Stomach (tissue), 9 donors: ENCODE data around the gene ZBTB17. TPM values are rescaled to one million over a fixed set of nuclear protein-coding genes. Genes with fewer than 3 reads are reported as not detected.

ENCODE experiments used
- DNase-seq, 2 donors: peaks; one replicate each; pipeline versions ENCODE4 v3.0.0 to v3.0.0-alpha.2; 2013 to 2019
- H3K27ac ChIP-seq, 5 donors: fragments of 200-600 bp in 4 of 5; sonication (generic) in 4 of 5; one replicate each; pipeline ENCODE4 v1.5.1; 2013 to 2019; ENCODE audit warnings: mild to moderate bottlenecking in 1 of 5, moderate library complexity in 1 of 5
- H3K27me3 ChIP-seq, 3 donors: fragments of 200-600 bp; sonication (generic); one replicate each; pipeline ENCODE4 v1.5.1; 2017 to 2019; ENCODE audit warnings: mixed run types in 1 of 3
- H3K36me3 ChIP-seq, 4 donors: fragments of 200-600 bp; sonication (generic); 1 replicate in 3 of 4; 2 replicates in 1 of 4; pipeline ENCODE4 v1.5.1; 2016 to 2019
- H3K4me1 ChIP-seq, 4 donors: fragments of 200-600 bp; sonication (generic); one replicate each; pipeline ENCODE4 v1.5.1; 2016 to 2019
- H3K4me3 ChIP-seq, 4 donors: fragments of 200-600 bp; sonication (generic) in 3 of 4; one replicate each; pipeline ENCODE4 v1.5.1; 2016 to 2019; ENCODE audit warnings: mild to moderate bottlenecking in 1 of 4
- H3K9me3 ChIP-seq, 4 donors: fragments of 200-600 bp; sonication (generic); one replicate each; pipeline ENCODE4 v1.5.1; 2016 to 2019
- EP300 ChIP-seq: sonication (generic); formaldehyde crosslinking; IDR thresholded peaks from one replicate; pipeline ENCODE4 v1.6.1; 2017; ENCODE audit warnings: antibody characterized with exemption
- POLR2A ChIP-seq, 4 donors: fragments of 450-650 bp; IDR thresholded peaks; one replicate each; pipeline ENCODE4 v1.6.1; 2016; ENCODE audit warnings: antibody characterized with exemption in 4 of 4, control low read depth in 2 of 4, mild to moderate bottlenecking in 1 of 4, moderate library complexity in 1 of 4
- POLR2AphosphoS5 ChIP-seq, 3 donors: sonication (generic); formaldehyde crosslinking; IDR thresholded peaks; one replicate each; pipeline ENCODE4 v1.6.1; 2016; ENCODE audit warnings: antibody characterized with exemption in 3 of 3
- WGBS, 5 donors: extraction: QIAGEN DNeasy Blood & Tissue Kit in 3 of 5; methylation state at CpG; one replicate each; pipeline versions ENCODE4 v1.1.5 to v1.1.7; 2013 to 2018; 5-methylcytosine and 5-hydroxymethylcytosine counted together
- intact Hi-C: fragments of 100-400 bp; cut with DNase I; formaldehyde crosslinking; loops from one replicate; pipeline ENCODE4 v1.15.1; 2023; ENCODE audit warnings: low total_unique reads
- polyA plus RNA-seq, 3 donors: library from polyadenylated mRNA; stranded (reverse); fragments of 200-250 nt; gene quantifications; one replicate each; pipeline ENCODE4 v1.2.3, GENCODE V29; 2013
- total RNA-seq, 5 donors: library from RNA; depleted of rRNA; stranded (reverse); fragments of >200 nt; gene quantifications; one replicate each; pipeline versions ENCODE4 v1.1.0 to v1.2.3, GENCODE V29; 2014 to 2016
- TF ChIP-seq, protein P1 (sequence below), 7 experiments: fragments of 450-650 bp in 4 of 7; fragments of 200-600 bp in 3 of 7; sonication (generic) in 3 of 7; IDR thresholded peaks; one replicate each; pipeline ENCODE4 v1.5.1; 2016 to 2019; ENCODE audit warnings: antibody characterized with exemption in 7 of 7, control low read depth in 2 of 7, mild to moderate bottlenecking in 1 of 7
- donor health status: healthy with polysubstance abuse.
- donor health status: Bipolar disorder and iron deficiency.
- donor health status: healthy.

ZBTB17 gene
- total and polyA plus RNA-seq, 8 donors = 13.0 to 136 (median 46.5) TPM

DNA sequence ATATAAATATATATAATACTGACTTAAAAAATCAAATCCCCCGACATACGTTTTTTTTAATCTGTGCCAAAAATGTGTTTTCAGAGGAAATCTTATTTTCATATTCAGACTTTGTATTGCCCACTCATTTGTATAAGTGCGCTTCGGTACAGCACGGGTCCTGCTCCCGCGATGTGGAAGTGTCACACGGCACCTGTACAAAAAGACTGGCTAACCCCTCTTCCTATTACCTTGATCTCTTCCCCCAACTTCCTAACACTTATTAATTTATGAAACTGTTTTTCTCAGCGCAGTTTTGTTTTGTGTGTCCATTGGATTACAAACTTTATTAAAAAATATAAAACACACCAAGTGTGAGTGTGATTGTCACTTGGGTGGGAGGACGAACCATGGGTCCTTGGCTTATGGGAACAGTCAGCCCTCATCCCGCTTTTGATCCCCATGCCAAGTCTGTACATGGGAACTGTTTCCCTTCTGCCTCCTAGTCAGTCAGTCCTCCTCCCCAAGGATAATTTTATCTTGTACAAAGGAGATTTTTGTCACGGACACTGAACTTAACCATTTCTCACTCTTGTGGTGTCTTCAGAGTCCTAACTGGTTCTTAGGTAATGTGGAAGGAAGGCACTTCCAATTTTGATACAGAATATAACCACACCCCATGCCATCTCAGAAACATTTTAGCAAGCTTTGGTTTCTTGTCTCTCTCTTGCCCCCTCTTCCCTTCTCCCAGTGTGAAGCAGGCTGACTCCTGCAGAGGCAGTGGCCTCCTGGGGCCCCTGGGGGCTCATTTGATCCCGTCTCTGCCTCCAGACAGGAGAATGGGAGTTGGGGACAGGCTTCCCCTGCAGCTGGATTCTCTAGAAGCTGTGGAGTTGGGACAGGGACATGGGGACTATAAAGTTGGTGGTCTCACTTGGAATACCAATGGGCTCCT lies 35.5 kb downstream of the ZBTB17 start:
- no peak for TF ChIP-seq EP300
- TF ChIP-seq, protein P1, sequence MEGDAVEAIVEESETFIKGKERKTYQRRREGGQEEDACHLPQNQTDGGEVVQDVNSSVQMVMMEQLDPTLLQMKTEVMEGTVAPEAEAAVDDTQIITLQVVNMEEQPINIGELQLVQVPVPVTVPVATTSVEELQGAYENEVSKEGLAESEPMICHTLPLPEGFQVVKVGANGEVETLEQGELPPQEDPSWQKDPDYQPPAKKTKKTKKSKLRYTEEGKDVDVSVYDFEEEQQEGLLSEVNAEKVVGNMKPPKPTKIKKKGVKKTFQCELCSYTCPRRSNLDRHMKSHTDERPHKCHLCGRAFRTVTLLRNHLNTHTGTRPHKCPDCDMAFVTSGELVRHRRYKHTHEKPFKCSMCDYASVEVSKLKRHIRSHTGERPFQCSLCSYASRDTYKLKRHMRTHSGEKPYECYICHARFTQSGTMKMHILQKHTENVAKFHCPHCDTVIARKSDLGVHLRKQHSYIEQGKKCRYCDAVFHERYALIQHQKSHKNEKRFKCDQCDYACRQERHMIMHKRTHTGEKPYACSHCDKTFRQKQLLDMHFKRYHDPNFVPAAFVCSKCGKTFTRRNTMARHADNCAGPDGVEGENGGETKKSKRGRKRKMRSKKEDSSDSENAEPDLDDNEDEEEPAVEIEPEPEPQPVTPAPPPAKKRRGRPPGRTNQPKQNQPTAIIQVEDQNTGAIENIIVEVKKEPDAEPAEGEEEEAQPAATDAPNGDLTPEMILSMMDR (IDR thresholded peaks at IDR 0.05) = no peak
- TF ChIP-seq POLR2A (IDR thresholded peaks at IDR 0.05) = no peak
- no peak for TF ChIP-seq POLR2AphosphoS5 (IDR thresholded peaks at IDR 0.05)
- peak in 1 of 2 donors; percentile 9 for DNase-seq
- intact Hi-C loops = no loop called here
- Histone ChIP-seq H3K27me3 (no peaks in the 10 kb centered on the region), H3K27ac (peak overlapping the region in 1 of 5 donors; percentile 59), H3K4me1 (peaks cover 0 to 33% (median 10%) of the 10 kb centered on the region in 4 donors), H3K9me3 (no peaks in the 10 kb centered on the region), H3K4me3 (no peak overlapping the region), H3K36me3 (peaks cover 83 to 100% (median 100%) of the 10 kb centered on the region in 4 donors)
- WGBS, 5 donors = 89 to 92% (median 92%) methylated on average over 13 of the region's 13 CpGs

DNA sequence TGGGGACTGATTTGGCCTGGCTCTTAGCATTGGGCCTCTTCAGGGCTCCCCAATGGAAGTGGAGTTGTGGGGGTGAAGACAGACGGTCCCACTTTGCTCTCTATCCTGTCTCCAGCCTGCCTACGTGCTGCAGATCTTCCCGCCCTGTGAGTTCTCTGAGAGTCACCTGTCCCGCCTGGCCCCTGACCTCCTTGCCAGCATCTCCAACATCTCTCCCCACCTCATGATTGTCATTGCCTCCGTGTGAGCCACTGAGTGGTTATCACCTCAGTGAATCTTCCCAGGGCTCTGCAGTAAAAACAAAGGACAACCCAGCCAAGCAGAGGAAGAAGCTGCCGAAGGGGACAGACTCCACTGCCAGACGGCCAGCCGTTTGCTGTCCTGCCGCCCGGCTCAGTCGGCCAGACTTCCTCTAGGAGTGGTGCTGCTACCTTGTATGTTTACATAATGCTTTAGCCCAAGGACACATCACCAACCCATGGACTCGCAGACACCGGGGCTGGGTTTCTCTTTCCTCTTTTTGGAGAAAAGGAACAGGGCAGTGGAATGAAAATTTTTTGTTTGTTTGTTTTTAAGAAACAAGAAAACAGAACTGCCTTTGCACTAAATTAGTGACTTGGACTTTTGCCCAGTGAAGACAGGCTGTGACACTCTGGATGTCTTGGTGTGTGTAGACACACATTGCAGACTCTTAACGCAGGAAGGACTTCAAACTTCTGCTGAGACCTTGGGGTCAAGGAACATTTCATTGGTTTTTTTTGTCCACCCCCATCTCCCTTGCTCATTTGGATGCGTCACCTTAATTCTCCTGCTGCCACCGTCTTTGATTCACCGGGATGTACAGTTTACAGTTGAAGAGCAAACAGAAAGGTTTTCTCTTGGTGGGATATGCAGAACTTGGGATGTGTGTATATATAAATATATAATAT lies 36.5 kb downstream of the ZBTB17 start:
- DNase-seq = peak; percentile 55 to 69
- 41 to 50% (median 46%) methylated on average over 17 of the region's 17 CpGs for WGBS, 5 donors
- intact Hi-C loops = no loop called here
- no peaks in the 10 kb centered on the region for H3K9me3 ChIP-seq
- no peaks in the 10 kb centered on the region for H3K27me3 ChIP-seq
- H3K4me1 ChIP-seq = peaks cover 0 to 33% (median 10%) of the 10 kb centered on the region in 4 donors
- peaks cover 84 to 100% (median 100%) of the 10 kb centered on the region in 4 donors for H3K36me3 ChIP-seq
- no peak overlapping the region for H3K4me3 ChIP-seq
- peak overlapping the region in 4 of 5 donors; percentile 11 to 59 (median 43) for H3K27ac ChIP-seq
- TF ChIP-seq POLR2AphosphoS5 (IDR thresholded peaks at IDR 0.05) (peak in 1 of 3 donors; percentile 20), POLR2A (IDR thresholded peaks at IDR 0.05) (no peak)

DNA sequence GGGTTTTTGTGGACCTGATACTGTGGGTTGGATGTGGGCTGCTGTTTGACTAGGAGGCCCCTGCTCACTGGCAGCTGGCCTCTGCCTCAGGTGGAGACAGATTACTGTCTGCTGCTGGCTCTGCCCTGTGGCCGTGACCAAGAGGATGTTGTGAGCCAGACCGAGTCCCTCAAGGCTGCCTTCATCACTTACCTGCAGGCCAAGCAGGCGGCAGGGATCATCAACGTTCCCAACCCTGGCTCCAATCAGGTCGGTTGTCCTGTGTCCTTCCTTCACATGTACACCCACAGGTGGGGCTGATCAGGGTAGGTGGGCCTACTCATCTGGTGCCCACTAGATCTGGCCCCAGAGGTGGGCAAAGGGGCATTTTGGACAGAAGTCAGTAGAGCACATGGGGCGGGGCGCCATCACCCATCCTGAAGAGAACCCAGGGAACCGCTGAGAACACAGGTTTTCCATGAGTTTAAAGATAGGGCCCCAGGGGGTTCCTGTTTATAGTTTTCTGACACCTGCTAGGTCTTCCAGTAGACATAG lies 37.2 kb downstream of the ZBTB17 start:
- Histone ChIP-seq H3K27ac (peak overlapping the region in 2 of 5 donors; percentile 34 to 59), H3K4me1 (peaks cover 0 to 33% (median 10%) of the 10 kb centered on the region in 4 donors), H3K4me3 (no peak overlapping the region), H3K9me3 (no peaks in the 10 kb centered on the region), H3K27me3 (no peaks in the 10 kb centered on the region), H3K36me3 (peaks cover 84 to 100% (median 100%) of the 10 kb centered on the region in 4 donors)
- DNase-seq = peak in 1 of 2 donors; percentile 23
- TF ChIP-seq, protein P1 (IDR thresholded peaks at IDR 0.05) = no peak
- TF ChIP-seq EP300 (no peak), POLR2A (IDR thresholded peaks at IDR 0.05) (no peak), POLR2AphosphoS5 (IDR thresholded peaks at IDR 0.05) (no peak)
- intact Hi-C loops = no loop called here
- WGBS, 5 donors = 83 to 91% (median 88%) methylated on average over 2 to 8 of the region's 8 CpGs

DNA sequence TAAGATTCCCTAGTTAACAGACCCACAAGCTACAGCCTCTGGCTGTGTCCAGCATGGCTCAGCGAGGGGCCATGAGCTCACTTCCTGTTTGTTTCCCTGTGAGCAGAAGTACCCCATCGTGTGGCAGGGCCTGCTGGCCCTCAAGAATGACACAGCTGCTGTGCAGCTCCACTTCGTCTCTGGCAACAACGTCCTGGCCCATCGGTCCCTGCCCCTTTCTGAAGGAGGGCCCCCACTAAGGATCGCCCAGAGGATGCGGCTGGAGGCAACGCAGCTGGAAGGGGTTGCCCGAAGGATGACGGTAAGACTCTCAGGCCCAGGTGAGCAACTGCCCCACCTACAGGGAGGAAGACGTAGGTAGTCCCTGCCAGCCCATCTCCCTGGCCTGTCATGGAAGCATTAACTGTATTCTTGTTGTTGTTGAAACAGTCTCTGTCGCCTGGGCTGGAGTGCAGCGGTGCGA lies 38.2 kb downstream of the ZBTB17 start:
- H3K4me1 ChIP-seq = peaks cover 0 to 32% (median 10%) of the 10 kb centered on the region in 4 donors
- H3K36me3 ChIP-seq = peaks cover 84 to 100% (median 100%) of the 10 kb centered on the region in 4 donors
- TF ChIP-seq EP300 (no peak), POLR2AphosphoS5 (IDR thresholded peaks at IDR 0.05) (no peak)
- TF ChIP-seq, protein P1 (IDR thresholded peaks at IDR 0.05) = no peak
- H3K9me3 ChIP-seq = no peaks in the 10 kb centered on the region
- no peaks in the 10 kb centered on the region for H3K27me3 ChIP-seq
- peak in 1 of 2 donors; percentile 21 for DNase-seq
- H3K4me3 ChIP-seq = no peak overlapping the region
- intact Hi-C loops = no loop called here
- peak overlapping the region in 3 of 5 donors; percentile 6 to 38 (median 26) for H3K27ac ChIP-seq
- 67 to 78% (median 74%) methylated on average over 14 of the region's 14 CpGs for WGBS, 5 donors
